Measurements from ENCODE around the gene LRRC51.
"Not testable (repeated sequence)": the region's sequence is repeated elsewhere in the genome, so short reads cannot be mapped to it uniquely, and the experiment has no call there.

Gene LRRC51

GRCh38 chr11:72141066-72141465, 60.4 kb downstream of the LRRC51 start:
- DNase-seq: peak; percentile 82

- DNase-seq: not testable (repeated sequence)
Measured at GRCh38 chr11:72142086-72142485, 61.4 kb downstream of the LRRC51 start.

DNA sequence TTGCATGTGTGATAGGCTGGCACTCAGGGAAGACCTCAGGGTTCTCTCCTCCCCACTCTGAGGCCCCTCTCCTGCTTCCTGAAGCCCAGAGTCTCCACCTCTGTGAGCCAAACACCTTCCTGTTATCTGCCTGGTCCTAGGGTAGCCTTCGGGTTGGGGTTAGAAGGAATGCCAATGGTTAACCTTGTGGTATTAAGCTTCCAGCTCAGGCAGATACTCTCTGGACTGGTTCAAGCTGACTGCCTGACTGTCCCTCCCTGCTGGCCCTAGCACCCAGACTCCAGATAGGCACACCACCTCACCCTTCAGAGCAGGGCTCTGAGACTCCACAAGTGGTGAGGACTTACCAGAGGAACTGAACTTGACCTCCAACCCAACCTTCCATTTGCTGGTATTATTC, 61.9 kb downstream of the LRRC51 start:
- not testable (repeated sequence) for DNase-seq

- DNase-seq: peak; percentile 77
Measured at GRCh38 chr11:72144807-72145565, 64.3 kb downstream of the LRRC51 start.
